OCI-LY7 (cell line): ENCODE data around the gene DNMT3A.

Experiments used
- EZH2phosphoT487 ChIP-seq: fragments of 200-600 bp; sonication (generic); IDR thresholded peaks from 2 replicates; pipeline ENCODE4 v1.6.1; 2018; ENCODE audit warnings: low read depth, borderline replicate concordance, mild to moderate bottlenecking, mixed run types, antibody characterized with exemption, low read length, moderate library complexity, mixed read lengths
- TF ChIP-seq, protein P1 (sequence below): fragments of 200-600 bp; sonication (generic); conservative IDR thresholded peaks from 2 replicates; pipeline ENCODE4 v1.5.1; 2014; ENCODE audit warnings: mild to moderate bottlenecking, antibody characterized with exemption, low read length, moderate library complexity, mixed read lengths

DNA sequence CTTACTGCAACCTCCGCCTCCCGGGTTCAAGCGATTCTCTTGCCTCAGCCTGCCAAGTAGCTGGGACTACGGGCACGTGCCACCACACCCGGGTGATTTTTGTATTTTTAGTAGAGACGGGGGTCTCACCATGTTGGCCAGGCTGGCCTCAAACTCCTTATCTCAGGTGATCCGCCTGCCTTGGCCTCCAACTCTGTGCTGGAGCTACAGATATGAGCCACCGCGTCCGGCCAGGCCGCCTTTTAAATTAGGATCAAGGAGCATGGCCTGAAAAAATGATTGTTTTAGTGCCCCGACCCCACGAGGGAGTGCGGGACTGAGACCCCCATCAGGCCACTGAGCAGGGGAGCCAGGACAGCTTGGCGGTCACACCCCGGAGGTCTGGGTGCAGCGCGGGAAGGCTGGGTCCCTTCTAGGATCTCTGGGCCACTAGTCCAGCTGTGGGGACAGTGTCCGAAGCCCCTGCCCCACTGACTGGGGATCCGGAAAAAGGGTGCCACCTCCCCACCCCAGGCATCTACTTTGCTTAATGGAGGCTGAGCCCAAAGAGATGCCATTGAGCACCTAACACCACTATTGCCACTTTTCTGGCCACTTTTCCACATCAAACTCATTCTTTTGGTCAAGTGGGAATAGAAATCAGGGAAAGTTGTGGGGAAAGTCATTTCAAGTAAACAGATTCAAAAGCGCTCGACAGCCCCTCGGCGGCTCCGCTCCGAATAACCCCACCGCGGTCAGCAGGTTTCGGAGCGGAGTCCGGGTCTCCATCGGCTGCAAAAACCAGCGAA, 19.7 kb upstream of the DNMT3A start:
- TF ChIP-seq EZH2phosphoT487 = no peak
- TF ChIP-seq, protein P1, sequence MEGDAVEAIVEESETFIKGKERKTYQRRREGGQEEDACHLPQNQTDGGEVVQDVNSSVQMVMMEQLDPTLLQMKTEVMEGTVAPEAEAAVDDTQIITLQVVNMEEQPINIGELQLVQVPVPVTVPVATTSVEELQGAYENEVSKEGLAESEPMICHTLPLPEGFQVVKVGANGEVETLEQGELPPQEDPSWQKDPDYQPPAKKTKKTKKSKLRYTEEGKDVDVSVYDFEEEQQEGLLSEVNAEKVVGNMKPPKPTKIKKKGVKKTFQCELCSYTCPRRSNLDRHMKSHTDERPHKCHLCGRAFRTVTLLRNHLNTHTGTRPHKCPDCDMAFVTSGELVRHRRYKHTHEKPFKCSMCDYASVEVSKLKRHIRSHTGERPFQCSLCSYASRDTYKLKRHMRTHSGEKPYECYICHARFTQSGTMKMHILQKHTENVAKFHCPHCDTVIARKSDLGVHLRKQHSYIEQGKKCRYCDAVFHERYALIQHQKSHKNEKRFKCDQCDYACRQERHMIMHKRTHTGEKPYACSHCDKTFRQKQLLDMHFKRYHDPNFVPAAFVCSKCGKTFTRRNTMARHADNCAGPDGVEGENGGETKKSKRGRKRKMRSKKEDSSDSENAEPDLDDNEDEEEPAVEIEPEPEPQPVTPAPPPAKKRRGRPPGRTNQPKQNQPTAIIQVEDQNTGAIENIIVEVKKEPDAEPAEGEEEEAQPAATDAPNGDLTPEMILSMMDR = no peak
